Keratinocyte (primary cell): ENCODE measurements around the gene CALHM1.

Source experiments
- EZH2 ChIP-seq: IDR thresholded peaks from one replicate; pipeline ENCODE4 v1.6.1; 2012; ENCODE audit warnings: inconsistent platforms, mild to moderate bottlenecking, low read length, moderate library complexity
- TF ChIP-seq, protein P1 (sequence below), 3 experiments: IDR thresholded peaks in 1 of 3; conservative IDR thresholded peaks in 1 of 3; optimal IDR thresholded peaks in 1 of 3; 2 replicates in 2 of 3; 3 replicates in 1 of 3; pipeline versions ENCODE3 to v1.5.1; 2011; ENCODE audit warnings: low read length in 3 of 3, mild to moderate bottlenecking in 3 of 3, moderate library complexity in 2 of 3, control low read depth in 1 of 3, inconsistent platforms in 1 of 3; ENCODE audit not compliant: insufficient read depth in 2 of 3; ENCODE audit errors: extremely low read depth in 1 of 3

DNA sequence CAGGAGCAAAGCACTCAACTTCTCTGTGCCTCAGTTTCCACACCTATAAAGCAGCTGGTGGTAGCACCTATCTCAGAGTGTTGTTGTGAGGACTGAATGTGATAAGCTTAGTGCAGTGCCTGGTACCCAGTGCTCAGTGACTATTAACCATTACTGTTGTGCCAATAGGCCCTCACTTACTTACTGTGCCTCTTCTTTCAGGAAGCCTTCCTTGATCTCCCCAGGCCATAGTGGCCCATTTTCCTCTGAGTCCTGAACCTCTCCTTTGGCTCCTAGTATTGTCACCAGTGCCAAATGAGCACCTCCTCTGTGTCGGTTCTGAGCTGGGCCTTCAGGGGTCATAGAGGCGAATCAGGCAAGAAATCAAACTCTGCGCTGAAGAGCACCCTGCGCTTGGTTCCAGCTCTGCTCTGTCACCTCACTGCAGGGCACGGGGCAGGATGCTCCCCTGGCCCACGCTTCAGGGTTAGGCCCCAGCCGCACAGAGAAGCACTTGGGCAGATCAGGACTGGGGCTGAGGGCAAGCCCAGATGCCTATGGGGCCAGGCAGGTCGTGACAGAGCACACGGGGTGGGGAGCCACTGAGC, 2.5 kb downstream of the CALHM1 start:
- TF ChIP-seq, protein P1, sequence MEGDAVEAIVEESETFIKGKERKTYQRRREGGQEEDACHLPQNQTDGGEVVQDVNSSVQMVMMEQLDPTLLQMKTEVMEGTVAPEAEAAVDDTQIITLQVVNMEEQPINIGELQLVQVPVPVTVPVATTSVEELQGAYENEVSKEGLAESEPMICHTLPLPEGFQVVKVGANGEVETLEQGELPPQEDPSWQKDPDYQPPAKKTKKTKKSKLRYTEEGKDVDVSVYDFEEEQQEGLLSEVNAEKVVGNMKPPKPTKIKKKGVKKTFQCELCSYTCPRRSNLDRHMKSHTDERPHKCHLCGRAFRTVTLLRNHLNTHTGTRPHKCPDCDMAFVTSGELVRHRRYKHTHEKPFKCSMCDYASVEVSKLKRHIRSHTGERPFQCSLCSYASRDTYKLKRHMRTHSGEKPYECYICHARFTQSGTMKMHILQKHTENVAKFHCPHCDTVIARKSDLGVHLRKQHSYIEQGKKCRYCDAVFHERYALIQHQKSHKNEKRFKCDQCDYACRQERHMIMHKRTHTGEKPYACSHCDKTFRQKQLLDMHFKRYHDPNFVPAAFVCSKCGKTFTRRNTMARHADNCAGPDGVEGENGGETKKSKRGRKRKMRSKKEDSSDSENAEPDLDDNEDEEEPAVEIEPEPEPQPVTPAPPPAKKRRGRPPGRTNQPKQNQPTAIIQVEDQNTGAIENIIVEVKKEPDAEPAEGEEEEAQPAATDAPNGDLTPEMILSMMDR (optimal IDR thresholded peaks at IDR 0.05 in 1 of 3, IDR thresholded peaks at IDR 0.05 in 1 of 3, conservative IDR thresholded peaks at IDR 0.05 in 1 of 3; ENCODE audit: extremely low read depth in 1 of 3, insufficient read depth in 2 of 3, low read length in 3 of 3), result no peak
- TF ChIP-seq EZH2, result no peak
